Mucosa of rectum (tissue), 2 donors: ENCODE data around the gene RAB17.

Experiments
- H3K27ac ChIP-seq, 2 donors: one replicate each; pipeline ENCODE4 v1.7.0; 2013; ENCODE audit warnings: inconsistent platforms in 2 of 2, low read depth in 2 of 2, low read length in 2 of 2
- H3K27me3 ChIP-seq, 2 donors: one replicate each; pipeline ENCODE4 v1.7.0; 2013; ENCODE audit warnings: low read length in 2 of 2; ENCODE audit not compliant: control insufficient read depth in 2 of 2, insufficient read depth in 2 of 2
- H3K36me3 ChIP-seq, 2 donors: one replicate each; pipeline ENCODE4 v1.7.0; 2013; ENCODE audit warnings: low read length in 2 of 2; ENCODE audit not compliant: control insufficient read depth in 2 of 2, insufficient read depth in 2 of 2
- H3K4me1 ChIP-seq, 2 donors: one replicate each; pipeline ENCODE4 v1.7.0; 2013; ENCODE audit warnings: low read length in 2 of 2, mild to moderate bottlenecking in 1 of 2; ENCODE audit not compliant: control insufficient read depth in 2 of 2, insufficient read depth in 2 of 2
- H3K4me3 ChIP-seq, 2 donors: one replicate each; pipeline ENCODE4 v1.7.0; 2013; ENCODE audit warnings: low read length in 2 of 2
- H3K9ac ChIP-seq, 2 donors: one replicate each; pipeline ENCODE4 v1.7.0; 2013; ENCODE audit warnings: low read length in 2 of 2, low read depth in 1 of 2, mild to moderate bottlenecking in 1 of 2
- H3K9me3 ChIP-seq, 2 donors: one replicate each; pipeline ENCODE4 v1.7.0; 2013; ENCODE audit warnings: low read length in 2 of 2; ENCODE audit not compliant: control insufficient read depth in 2 of 2
- donor health status: healthy.
- donor health status: Normal muscosa, but diverticular disease.

Gene RAB17

GRCh38 chr2:237558961-237559641 lies 31.4 kb downstream of the RAB17 start:
- Histone ChIP-seq H3K9ac (no peak overlapping the region), H3K9me3 (no peaks in the 10 kb centered on the region), H3K27me3 (no peaks in the 10 kb centered on the region), H3K36me3 (peaks cover 6 to 14% of the 10 kb centered on the region in 2 donors), H3K27ac (no peak overlapping the region), H3K4me3 (no peak overlapping the region), H3K4me1 (no peaks in the 10 kb centered on the region)

- H3K4me3 ChIP-seq: no peak overlapping the region
- no peaks in the 10 kb centered on the region for H3K27me3 ChIP-seq
- H3K36me3 ChIP-seq: peaks cover 14 to 28% of the 10 kb centered on the region in 2 donors
- H3K9ac ChIP-seq: no peak overlapping the region
- no peaks in the 10 kb centered on the region for H3K4me1 ChIP-seq
- H3K9me3 ChIP-seq: no peaks in the 10 kb centered on the region
- no peak overlapping the region for H3K27ac ChIP-seq
Observed at GRCh38 chr2:237557633-237558015, 32.9 kb downstream of the RAB17 start.

- H3K4me3 ChIP-seq: no peak overlapping the region
- no peaks in the 10 kb centered on the region for H3K4me1 ChIP-seq
- no peaks in the 10 kb centered on the region for H3K27me3 ChIP-seq
- H3K9me3 ChIP-seq: no peaks in the 10 kb centered on the region
- peaks cover 14 to 28% of the 10 kb centered on the region in 2 donors for H3K36me3 ChIP-seq
- no peak overlapping the region for H3K9ac ChIP-seq
- H3K27ac ChIP-seq: no peak overlapping the region
Observed at GRCh38 chr2:237556773-237557632, 33.5 kb downstream of the RAB17 start.

GRCh38 chr2:237555560-237555959 lies 35.0 kb downstream of the RAB17 start:
- Histone ChIP-seq H3K27me3 (no peaks in the 10 kb centered on the region), H3K36me3 (peaks cover 14 to 37% of the 10 kb centered on the region in 2 donors), H3K4me3 (no peak overlapping the region), H3K9ac (no peak overlapping the region), H3K4me1 (no peaks in the 10 kb centered on the region), H3K27ac (no peak overlapping the region), H3K9me3 (no peaks in the 10 kb centered on the region)

- no peak overlapping the region for H3K4me3 ChIP-seq
- no peak overlapping the region for H3K9ac ChIP-seq
- no peaks in the 10 kb centered on the region for H3K27me3 ChIP-seq
- peaks cover 17 to 44% of the 10 kb centered on the region in 2 donors for H3K36me3 ChIP-seq
- no peak overlapping the region for H3K27ac ChIP-seq
- no peaks in the 10 kb centered on the region for H3K4me1 ChIP-seq
- no peaks in the 10 kb centered on the region for H3K9me3 ChIP-seq
Observed at GRCh38 chr2:237553948-237554347, 36.6 kb downstream of the RAB17 start.

GRCh38 chr2:237552908-237553307 lies 37.6 kb downstream of the RAB17 start:
- Histone ChIP-seq H3K9ac (no peak overlapping the region), H3K4me3 (no peak overlapping the region), H3K27ac (no peak overlapping the region), H3K36me3 (peaks cover 19 to 49% of the 10 kb centered on the region in 2 donors), H3K4me1 (no peaks in the 10 kb centered on the region), H3K27me3 (no peaks in the 10 kb centered on the region), H3K9me3 (no peaks in the 10 kb centered on the region)

GRCh38 chr2:237551071-237551574 lies 39.4 kb downstream of the RAB17 start:
- no peak overlapping the region for H3K27ac ChIP-seq
- no peaks in the 10 kb centered on the region for H3K9me3 ChIP-seq
- no peak overlapping the region for H3K9ac ChIP-seq
- no peak overlapping the region for H3K4me3 ChIP-seq
- peaks cover 0 to 3% of the 10 kb centered on the region in 2 donors for H3K4me1 ChIP-seq
- peaks cover 19 to 55% of the 10 kb centered on the region in 2 donors for H3K36me3 ChIP-seq
- no peaks in the 10 kb centered on the region for H3K27me3 ChIP-seq

GRCh38 chr2:237549643-237550415 lies 40.7 kb downstream of the RAB17 start:
- Histone ChIP-seq H3K4me1 (peaks cover 0 to 3% of the 10 kb centered on the region in 2 donors), H3K36me3 (peaks cover 15 to 56% of the 10 kb centered on the region in 2 donors), H3K9me3 (no peaks in the 10 kb centered on the region), H3K27ac (no peak overlapping the region), H3K4me3 (no peak overlapping the region), H3K9ac (no peak overlapping the region), H3K27me3 (no peaks in the 10 kb centered on the region)

GRCh38 chr2:237549216-237549615 lies 41.3 kb downstream of the RAB17 start:
- Histone ChIP-seq H3K9ac (no peak overlapping the region), H3K27me3 (no peaks in the 10 kb centered on the region), H3K27ac (no peak overlapping the region), H3K36me3 (peaks cover 14 to 51% of the 10 kb centered on the region in 2 donors), H3K4me1 (peaks cover 0 to 3% of the 10 kb centered on the region in 2 donors), H3K4me3 (no peak overlapping the region), H3K9me3 (no peaks in the 10 kb centered on the region)
